ENCODE data around the gene TSPOAP1.

DNA sequence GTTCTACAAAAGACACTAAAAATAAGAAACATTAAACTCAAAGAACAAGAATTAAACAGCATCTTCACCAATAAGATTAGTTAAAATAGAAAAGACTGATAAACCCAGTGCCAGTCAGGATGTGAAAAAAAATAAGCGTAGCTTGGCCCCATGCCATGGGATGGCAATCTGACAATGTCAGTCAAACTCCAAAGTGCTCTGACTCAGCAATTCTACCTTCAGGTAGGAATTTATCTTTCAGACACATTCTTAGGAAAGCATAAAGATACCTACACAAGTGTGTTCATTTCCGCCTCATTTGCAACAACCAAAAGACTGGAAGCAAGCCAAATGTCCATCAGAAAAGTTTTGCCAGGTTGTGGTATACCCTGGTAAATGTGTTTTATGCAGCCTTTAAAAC lies 38.7 kb downstream of the TSPOAP1 start:
- TF ChIP-seq POLR2AphosphoS5 (IDR thresholded peaks at IDR 0.05) = no peak
- TF ChIP-seq, protein P1, sequence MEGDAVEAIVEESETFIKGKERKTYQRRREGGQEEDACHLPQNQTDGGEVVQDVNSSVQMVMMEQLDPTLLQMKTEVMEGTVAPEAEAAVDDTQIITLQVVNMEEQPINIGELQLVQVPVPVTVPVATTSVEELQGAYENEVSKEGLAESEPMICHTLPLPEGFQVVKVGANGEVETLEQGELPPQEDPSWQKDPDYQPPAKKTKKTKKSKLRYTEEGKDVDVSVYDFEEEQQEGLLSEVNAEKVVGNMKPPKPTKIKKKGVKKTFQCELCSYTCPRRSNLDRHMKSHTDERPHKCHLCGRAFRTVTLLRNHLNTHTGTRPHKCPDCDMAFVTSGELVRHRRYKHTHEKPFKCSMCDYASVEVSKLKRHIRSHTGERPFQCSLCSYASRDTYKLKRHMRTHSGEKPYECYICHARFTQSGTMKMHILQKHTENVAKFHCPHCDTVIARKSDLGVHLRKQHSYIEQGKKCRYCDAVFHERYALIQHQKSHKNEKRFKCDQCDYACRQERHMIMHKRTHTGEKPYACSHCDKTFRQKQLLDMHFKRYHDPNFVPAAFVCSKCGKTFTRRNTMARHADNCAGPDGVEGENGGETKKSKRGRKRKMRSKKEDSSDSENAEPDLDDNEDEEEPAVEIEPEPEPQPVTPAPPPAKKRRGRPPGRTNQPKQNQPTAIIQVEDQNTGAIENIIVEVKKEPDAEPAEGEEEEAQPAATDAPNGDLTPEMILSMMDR (IDR thresholded peaks at IDR 0.05) = no peak
